Fibroblast of gingiva (primary cell): ENCODE results near the gene RETREG1.

ENCODE experiments used
- DNase-seq: peaks from one replicate; pipeline ENCODE4 v3.0.0-alpha.2; 2011; ENCODE audit warnings: low read depth

Gene RETREG1

GRCh38 chr5:16528382-16529110 is 88.3 kb downstream of the RETREG1 start:
- DNase-seq: no peak

GRCh38 chr5:16525651-16526050 is 91.1 kb downstream of the RETREG1 start:
- no peak for DNase-seq

- no peak for DNase-seq
Measured at GRCh38 chr5:16524286-16524685, 92.5 kb downstream of the RETREG1 start.

GRCh38 chr5:16521521-16522483 is 95.0 kb downstream of the RETREG1 start:
- DNase-seq: no peak

GRCh38 chr5:16520841-16521240 is 96.0 kb downstream of the RETREG1 start:
- no peak for DNase-seq

GRCh38 chr5:16519435-16519834 is 97.4 kb downstream of the RETREG1 start:
- DNase-seq: no peak

GRCh38 chr5:16518606-16519005 is 98.2 kb downstream of the RETREG1 start:
- no peak for DNase-seq

- DNase-seq: no peak
Measured at GRCh38 chr5:16515532-16515931, 101.3 kb downstream of the RETREG1 start.

- DNase-seq: no peak
Measured at GRCh38 chr5:16510098-16510497, 106.7 kb downstream of the RETREG1 start.

GRCh38 chr5:16508730-16509531 is 107.9 kb downstream of the RETREG1 start:
- DNase-seq: no peak

- no peak for DNase-seq
Measured at GRCh38 chr5:16507716-16508115, 109.1 kb downstream of the RETREG1 start.

- DNase-seq: no peak
Measured at GRCh38 chr5:16505904-16506303, 110.9 kb downstream of the RETREG1 start.

GRCh38 chr5:16505140-16505891 is 111.5 kb downstream of the RETREG1 start:
- DNase-seq: no peak

- no peak for DNase-seq
Measured at GRCh38 chr5:16504571-16504970, 112.2 kb downstream of the RETREG1 start.

- no peak for DNase-seq
Measured at GRCh38 chr5:16502866-16503265, 113.9 kb downstream of the RETREG1 start.

GRCh38 chr5:16500024-16500423 is 116.8 kb downstream of the RETREG1 start:
- no peak for DNase-seq

GRCh38 chr5:16497546-16497945 is 119.3 kb downstream of the RETREG1 start:
- no peak for DNase-seq

- DNase-seq: no peak
Measured at GRCh38 chr5:16493261-16493660, 123.5 kb downstream of the RETREG1 start.

- DNase-seq: peak; percentile 66
Measured at GRCh38 chr5:16492398-16493140, 124.2 kb downstream of the RETREG1 start.

- DNase-seq: no peak
Measured at GRCh38 chr5:16490911-16491310, 125.9 kb downstream of the RETREG1 start.

GRCh38 chr5:16489322-16489791 is 127.4 kb downstream of the RETREG1 start:
- DNase-seq: peak; percentile 62
